Astrocyte (in vitro differentiated cells and primary cell): ENCODE measurements around the gene F5.

Source experiments
- EZH2 ChIP-seq: IDR thresholded peaks from 2 replicates; pipeline ENCODE4 v1.6.1; 2012; ENCODE audit warnings: mild to moderate bottlenecking, low read length, inconsistent platforms; ENCODE audit not compliant: insufficient read depth
- TF ChIP-seq, protein P1 (sequence below): IDR thresholded peaks from 2 replicates; pipeline ENCODE4 v1.5.1; 2011; ENCODE audit warnings: low read depth, mild to moderate bottlenecking, inconsistent platforms, low read length, moderate library complexity; ENCODE audit not compliant: insufficient read depth

GRCh38 chr1:169610108-169610507 lies 23.8 kb upstream of the F5 start:
- TF ChIP-seq, protein P1, sequence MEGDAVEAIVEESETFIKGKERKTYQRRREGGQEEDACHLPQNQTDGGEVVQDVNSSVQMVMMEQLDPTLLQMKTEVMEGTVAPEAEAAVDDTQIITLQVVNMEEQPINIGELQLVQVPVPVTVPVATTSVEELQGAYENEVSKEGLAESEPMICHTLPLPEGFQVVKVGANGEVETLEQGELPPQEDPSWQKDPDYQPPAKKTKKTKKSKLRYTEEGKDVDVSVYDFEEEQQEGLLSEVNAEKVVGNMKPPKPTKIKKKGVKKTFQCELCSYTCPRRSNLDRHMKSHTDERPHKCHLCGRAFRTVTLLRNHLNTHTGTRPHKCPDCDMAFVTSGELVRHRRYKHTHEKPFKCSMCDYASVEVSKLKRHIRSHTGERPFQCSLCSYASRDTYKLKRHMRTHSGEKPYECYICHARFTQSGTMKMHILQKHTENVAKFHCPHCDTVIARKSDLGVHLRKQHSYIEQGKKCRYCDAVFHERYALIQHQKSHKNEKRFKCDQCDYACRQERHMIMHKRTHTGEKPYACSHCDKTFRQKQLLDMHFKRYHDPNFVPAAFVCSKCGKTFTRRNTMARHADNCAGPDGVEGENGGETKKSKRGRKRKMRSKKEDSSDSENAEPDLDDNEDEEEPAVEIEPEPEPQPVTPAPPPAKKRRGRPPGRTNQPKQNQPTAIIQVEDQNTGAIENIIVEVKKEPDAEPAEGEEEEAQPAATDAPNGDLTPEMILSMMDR, result no peak
- no peak for TF ChIP-seq EZH2
